Measurements from ENCODE around the gene PPP4R3B.

DNA sequence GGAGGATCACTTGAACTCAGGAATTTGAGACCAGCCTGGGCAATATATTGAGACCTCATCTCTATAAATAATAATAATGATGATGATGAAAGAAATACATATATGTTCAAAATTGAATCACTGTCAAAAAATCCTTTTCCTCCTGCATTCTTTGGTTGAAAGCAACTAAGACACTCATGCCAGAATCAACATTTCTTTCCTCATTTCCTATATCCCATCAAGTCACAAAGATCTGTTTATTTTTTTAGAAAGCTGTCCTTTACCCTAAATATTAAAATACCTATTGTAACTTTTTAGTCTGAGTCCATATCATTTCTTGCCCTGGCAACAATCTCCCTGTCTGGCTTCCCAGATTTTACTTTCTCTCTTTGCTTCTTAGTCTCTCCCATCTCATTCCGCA is 31.8 kb upstream of the PPP4R3B start:
- no peak for TF ChIP-seq SALL2 (tag by site-specific recombination; IDR thresholded peaks at IDR 0.05; ENCODE audit: borderline replicate concordance)
- no peak for TF ChIP-seq ZFP37 (tag by site-specific recombination; IDR thresholded peaks at IDR 0.05)
